Retinal pigment epithelial cell (primary cell): Measurements from ENCODE around the gene SHISA5.

Experiments
- DNase-seq: peaks from one replicate; pipeline ENCODE4 v3.0.0-alpha.2; 2010; ENCODE audit warnings: low read depth
- H3K4me3 ChIP-seq: 2 replicates; pipeline ENCODE4 v1.5.1; 2011; ENCODE audit warnings: mild to moderate bottlenecking, low read length, control low read depth, moderate library complexity
- TF ChIP-seq, protein P1 (sequence below): conservative IDR thresholded peaks from 2 replicates; pipeline ENCODE4 v1.5.1; 2011; ENCODE audit warnings: low read depth, low read length, control low read depth, inconsistent platforms

The SHISA5 gene

DNA sequence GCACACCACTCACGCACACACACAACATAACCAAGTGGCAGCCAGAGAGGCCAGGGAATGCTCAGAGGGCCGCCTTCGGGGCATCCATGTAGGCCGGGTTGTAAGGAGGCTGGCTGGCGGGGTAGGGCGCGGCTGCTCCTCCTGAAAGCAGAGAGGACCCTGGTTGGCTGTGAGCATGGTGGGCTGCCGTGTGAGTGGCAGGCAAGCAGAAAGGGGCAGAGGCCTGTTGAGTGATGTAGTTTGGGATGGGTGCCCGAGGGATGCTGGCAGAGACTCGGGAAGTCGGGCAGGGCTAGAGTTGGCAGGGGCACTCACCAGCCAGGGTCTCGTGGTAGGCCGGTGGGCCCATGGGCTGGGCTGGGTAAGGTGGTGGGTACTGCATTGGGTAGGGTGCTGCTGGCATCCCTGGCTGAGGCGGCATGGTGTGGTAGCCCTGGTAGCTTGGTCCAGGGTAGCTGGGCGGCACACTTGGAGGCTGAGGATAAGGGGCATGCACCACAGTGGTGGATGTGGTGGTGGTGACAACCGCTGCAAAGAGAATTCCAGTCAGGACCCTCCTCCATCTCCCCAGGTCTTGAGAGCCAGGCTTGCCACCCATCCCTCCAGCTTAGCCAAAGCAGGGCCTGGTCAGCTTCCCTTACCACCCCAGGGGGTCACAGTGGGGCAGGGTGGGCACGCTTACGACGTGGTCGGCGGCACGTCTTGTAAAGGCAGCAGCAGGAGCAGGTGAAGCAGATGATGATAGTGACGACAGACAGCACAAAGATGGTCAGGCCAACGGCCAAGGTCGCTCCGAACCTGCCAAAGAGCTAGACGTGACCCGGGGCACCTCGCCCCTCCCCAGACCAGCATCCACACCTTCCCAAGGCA lies 34.7 kb downstream of the SHISA5 start:
- H3K4me3 ChIP-seq, result no peak overlapping the region
- DNase-seq, result no peak
- TF ChIP-seq, protein P1, sequence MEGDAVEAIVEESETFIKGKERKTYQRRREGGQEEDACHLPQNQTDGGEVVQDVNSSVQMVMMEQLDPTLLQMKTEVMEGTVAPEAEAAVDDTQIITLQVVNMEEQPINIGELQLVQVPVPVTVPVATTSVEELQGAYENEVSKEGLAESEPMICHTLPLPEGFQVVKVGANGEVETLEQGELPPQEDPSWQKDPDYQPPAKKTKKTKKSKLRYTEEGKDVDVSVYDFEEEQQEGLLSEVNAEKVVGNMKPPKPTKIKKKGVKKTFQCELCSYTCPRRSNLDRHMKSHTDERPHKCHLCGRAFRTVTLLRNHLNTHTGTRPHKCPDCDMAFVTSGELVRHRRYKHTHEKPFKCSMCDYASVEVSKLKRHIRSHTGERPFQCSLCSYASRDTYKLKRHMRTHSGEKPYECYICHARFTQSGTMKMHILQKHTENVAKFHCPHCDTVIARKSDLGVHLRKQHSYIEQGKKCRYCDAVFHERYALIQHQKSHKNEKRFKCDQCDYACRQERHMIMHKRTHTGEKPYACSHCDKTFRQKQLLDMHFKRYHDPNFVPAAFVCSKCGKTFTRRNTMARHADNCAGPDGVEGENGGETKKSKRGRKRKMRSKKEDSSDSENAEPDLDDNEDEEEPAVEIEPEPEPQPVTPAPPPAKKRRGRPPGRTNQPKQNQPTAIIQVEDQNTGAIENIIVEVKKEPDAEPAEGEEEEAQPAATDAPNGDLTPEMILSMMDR, result no peak

DNA sequence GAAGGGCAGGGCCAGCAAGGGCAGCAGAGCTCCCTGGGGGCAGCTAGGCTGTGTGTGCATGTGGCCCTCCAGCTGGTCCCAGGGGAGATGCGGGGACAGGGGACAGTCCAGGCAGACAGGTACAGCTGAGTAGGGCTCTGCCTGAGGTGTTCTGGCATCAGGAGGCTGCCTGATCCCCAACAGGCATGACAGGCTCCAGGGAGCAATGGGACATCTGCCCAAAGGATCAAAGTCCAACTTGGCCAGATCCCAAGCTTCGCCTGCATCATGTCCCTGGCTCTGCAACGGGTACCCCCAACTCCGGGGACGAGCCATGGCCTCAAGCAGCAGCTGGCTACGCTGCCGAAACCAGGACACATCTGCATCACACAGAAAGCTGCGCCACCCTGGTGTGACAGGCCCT lies 35.6 kb downstream of the SHISA5 start:
- DNase-seq, result no peak
- TF ChIP-seq, protein P1, result no peak
- H3K4me3 ChIP-seq, result no peak overlapping the region

DNA sequence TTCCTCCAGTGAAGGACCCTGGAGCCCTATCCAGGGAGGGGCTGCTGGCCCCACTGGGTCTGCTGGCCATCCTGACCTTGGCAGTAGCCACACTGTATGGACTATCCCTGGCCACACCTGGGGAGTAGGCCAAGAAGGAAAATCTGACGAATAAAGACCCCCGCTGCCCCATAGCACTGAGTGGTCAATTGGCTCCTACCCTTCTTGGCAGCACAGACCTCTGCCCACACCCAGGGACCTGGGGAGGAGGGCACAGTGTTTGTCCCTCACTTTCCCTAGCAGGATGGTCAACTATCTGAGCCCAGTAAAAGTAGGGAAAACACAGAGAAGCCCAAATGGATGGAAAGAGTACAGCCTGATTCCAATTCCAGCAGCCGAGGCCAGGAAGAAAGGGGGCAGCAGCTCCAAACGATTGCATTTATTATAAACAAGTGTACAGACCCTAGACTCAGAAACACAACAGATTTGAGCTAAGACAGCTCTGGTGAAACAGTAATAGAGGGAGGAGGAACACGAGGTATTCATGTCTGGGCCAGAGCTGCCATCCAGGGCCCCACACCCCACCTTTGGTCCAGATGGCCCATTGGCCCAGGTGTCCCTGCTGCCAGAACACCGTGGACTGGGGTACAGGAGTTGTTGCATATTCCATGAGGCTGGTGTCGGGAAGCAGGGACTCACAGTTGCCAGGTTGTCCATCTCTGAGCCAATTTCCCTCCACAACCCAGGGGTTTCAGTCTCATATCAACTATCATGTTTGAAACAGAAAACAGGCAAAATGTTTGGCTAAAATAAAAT lies 36.3 kb downstream of the SHISA5 start:
- no peak for DNase-seq
- TF ChIP-seq, protein P1, result no peak
- no peak overlapping the region for H3K4me3 ChIP-seq

DNA sequence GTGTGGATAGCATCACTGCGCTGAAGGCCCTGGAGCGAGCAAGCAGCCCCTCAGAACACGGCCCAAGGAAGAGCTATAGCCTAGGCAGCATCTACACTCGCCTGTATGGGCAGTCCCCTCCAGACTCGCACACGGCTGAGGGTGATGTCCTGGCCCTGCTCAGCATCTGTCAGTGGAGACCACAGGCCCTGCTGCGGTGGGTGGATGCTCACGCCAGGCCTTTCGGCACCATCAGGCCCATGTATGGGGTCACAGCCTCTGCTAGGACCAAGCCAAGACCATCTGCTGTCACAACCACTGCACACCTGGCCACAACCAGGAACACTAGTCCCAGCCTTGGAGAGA lies 36.9 kb downstream of the SHISA5 start:
- TF ChIP-seq, protein P1, result no peak
- H3K4me3 ChIP-seq, result peak overlapping the region; percentile 45
- DNase-seq, result no peak

DNA sequence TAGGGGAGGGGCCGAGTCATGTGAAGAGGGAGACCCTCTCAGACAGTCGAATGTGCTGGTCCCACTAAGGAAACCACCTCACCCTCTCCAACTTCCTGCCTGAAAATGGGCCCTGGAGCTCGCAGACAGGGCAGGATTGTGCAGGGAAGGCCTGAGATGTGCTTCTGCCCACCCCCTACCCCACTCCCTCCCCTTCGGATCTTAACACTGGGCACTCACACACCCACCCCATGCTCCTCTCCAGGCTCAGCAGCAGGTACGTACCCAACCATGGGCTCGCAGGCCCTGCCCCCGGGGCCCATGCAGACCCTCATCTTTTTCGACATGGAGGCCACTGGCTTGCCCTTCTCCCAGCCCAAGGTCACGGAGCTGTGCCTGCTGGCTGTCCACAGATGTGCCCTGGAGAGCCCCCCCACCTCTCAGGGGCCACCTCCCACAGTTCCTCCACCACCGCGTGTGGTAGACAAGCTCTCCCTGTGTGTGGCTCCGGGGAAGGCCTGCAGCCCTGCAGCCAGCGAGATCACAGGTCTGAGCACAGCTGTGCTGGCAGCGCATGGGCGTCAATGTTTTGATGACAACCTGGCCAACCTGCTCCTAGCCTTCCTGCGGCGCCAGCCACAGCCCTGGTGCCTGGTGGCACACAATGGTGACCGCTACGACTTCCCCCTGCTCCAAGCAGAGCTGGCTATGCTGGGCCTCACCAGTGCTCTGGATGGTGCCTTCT lies 37.4 kb downstream of the SHISA5 start:
- TF ChIP-seq, protein P1, result no peak
- DNase-seq, result no peak
- peak overlapping the region; percentile 45 for H3K4me3 ChIP-seq

DNA sequence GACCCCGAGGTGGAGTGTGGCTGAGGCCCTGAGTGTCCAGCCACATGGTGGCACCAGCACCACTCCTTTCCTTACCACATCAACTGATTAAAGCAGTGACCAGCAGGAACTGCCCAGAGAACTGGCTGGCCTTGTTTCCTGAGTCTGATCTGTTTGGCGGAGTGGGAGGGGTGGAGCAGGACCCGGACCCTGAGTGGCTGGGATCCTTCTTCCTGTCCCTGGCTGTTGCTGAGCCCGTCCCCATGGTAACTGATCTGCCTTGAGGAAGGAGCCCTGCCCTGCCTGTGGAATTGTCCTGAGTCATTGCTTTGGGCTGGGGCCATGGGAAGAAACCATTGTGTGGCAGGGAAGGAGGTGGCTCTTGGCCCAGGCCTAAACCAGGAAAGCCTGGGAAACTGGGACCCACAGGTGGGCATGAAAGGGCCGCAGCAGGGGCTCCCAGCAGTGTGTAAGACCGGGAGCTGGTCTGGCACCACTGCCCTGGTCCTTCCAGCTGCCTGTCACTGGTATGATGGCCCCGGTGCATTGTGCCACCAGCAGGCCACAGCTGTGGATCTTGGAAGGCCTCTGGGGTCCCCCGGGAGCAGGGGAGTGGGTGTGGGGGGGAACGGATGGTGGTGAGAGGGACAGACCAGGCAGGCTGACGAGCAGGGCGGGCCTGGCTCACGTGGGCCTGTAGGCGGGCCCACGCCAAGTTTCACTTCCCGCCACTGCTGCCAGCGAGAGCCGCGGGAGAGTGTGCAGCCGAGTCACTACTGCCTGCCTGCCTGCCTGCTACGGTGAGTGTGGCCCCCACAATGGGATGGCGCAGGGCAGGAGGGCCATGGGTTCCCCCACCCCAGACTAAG lies 38.2 kb downstream of the SHISA5 start:
- DNase-seq, result peak; percentile 100
- TF ChIP-seq, protein P1, result peak; percentile 87
- peak overlapping the region; percentile 45 for H3K4me3 ChIP-seq
